Hindlimb muscle (tissue), 1 donor: ENCODE results near the gene ZNF667. TPM values are rescaled to one million over a fixed set of nuclear protein-coding genes. Genes with fewer than 3 reads are reported as not detected.

Source experiments
- DNase-seq: peaks from one replicate; pipeline ENCODE4 v3.0.0-alpha.2; 2013
- polyA plus RNA-seq: library from polyadenylated mRNA; unstranded; fragments of 120-200 nt; gene quantifications from one replicate; pipeline ENCODE4 v1.2.1, GENCODE V29; 2013; ENCODE audit not compliant: insufficient read length

ZNF667 gene
- 11.0 TPM for polyA plus RNA-seq

- DNase-seq = no peak
These were observed at the start of gene ZNF667 for GRCh38 chr19:56476651-56477428. Gene ZNF667 (minus strand): TSS chr19:56477345. CDS start chr19:56462370, 14,975 bp downstream.

DNA sequence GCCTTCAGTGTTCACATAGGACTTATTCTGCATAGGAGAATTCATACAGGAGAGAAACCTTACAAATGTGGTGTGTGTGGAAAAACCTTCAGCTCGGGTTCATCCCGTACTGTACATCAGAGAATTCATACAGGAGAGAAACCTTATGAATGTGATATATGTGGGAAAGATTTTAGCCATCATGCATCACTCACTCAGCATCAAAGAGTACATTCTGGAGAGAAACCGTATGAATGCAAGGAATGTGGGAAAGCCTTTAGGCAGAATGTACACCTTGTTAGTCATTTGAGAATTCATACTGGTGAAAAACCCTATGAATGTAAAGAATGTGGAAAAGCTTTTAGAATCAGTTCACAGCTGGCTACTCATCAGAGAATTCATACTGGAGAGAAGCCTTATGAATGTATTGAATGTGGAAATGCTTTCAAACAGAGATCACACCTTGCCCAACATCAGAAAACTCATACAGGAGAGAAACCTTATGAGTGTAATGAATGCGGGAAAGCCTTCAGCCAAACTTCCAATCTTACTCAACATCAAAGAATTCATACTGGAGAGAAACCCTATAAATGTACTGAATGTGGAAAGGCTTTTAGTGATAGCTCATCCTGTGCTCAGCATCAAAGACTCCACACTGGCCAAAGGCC lies 48.2 kb upstream of the ZNF667 start:
- DNase-seq = no peak

DNA sequence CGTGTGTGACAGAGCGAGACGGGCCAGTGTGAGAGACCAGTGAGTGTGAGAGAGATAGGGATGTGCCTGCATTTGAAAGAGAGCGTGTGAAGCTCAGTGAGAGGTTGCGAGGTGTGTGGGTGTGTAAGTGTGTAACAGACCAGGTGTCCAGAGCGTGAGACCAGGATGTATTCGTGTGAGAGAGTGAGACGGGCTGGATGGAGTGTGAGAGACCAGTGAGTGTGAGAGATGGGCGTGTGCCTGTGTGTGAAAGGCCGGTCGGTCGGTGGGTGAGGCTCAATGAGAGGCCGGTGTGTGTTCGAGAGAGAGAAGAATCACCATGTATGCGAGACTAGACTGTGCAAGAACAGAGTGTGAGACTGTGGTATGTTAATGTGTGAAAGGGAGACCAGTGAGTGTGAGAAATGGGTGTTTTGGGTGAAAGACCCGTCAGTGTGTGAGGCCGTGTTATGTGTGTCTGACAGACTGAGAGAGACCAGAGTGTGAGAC lies 31.2 kb upstream of the ZNF667 start:
- DNase-seq = peak; percentile 2

GRCh38 chr19:56507446-56508289 lies 30.5 kb upstream of the ZNF667 start, which contains the start of gene ZNF471:
Gene ZNF471 (plus strand): TSS chr19:56507855. CDS start chr19:56511572, 3,717 bp downstream.
- DNase-seq = peak; percentile 99

GRCh38 chr19:56504581-56504980 lies 27.4 kb upstream of the ZNF667 start:
- DNase-seq = no peak

GRCh38 chr19:56491399-56491798 lies 14.3 kb upstream of the ZNF667 start:
- no peak for DNase-seq

- peak; percentile 94 for DNase-seq
These were observed 539 bp upstream of the ZNF667 start for GRCh38 chr19:56477429-56478338.

GRCh38 chr19:56476093-56476492 lies 1.1 kb downstream of the ZNF667 start:
- no peak for DNase-seq

GRCh38 chr19:56474308-56474707 lies 2.8 kb downstream of the ZNF667 start:
- no peak for DNase-seq

- DNase-seq = no peak
These were observed 35.8 kb downstream of the ZNF667 start for GRCh38 chr19:56441206-56441792.

- DNase-seq = no peak
These were observed 53.2 kb downstream of the ZNF667 start for GRCh38 chr19:56423985-56424353.

GRCh38 chr19:56423276-56423984 lies 53.7 kb downstream of the ZNF667 start:
- no peak for DNase-seq

GRCh38 chr19:56405062-56405461 lies 72.1 kb downstream of the ZNF667 start:
- DNase-seq = no peak

- peak; percentile 9 for DNase-seq
These were observed 72.5 kb downstream of the ZNF667 start for GRCh38 chr19:56404705-56405056.

DNA sequence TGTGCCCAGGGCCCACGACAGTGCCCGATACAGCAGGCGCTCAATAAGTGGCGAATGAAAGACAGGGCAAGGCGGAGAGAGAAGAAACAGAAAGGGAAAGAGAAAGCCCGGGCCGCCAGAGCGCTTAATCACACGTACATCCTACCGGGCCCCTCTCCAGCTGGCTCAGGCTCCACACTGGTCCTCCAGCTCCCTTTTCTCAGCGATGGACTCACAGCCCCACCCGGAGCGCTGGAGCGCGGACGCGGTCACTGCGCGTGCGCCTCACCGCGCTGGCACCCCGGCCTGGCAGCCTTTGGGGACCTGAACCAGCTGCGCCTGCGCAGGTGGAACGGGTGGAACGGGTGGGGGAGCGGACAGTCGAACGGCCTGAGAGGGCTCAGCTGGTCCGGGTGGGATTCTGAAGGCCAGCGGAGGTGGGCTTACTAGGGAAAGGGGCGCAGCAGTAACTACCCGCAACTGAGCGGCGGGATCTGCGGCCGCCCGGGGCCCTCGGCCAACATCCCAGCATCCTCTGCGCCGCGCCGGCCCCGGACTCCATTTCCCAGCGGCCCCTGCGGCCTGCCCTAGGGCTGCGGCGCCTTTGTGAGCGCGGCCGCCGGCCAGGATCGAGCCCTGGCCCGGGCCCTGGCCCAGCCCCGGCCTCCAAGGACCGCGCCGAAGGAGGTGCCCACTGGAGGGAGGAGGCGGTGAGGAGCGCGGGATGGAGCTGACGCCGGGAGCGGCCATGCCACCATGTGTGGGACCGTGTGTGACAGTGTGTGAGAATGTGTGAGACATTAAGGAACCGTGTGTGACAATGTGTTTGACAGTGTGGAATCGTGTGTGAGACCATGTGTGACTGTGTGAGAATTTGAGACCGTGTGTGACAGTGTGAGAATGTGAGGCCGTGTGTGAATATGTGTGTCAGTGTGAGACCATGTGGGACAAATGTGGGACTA lies 73.1 kb downstream of the ZNF667 start, which contains the start of gene ZNF583:
ZNF583 (plus strand) TSS at position 569 of the 941 bp plus-strand sequence. CDS start 2,783 bp downstream, outside the sequence.
- peak; percentile 99 for DNase-seq

DNA sequence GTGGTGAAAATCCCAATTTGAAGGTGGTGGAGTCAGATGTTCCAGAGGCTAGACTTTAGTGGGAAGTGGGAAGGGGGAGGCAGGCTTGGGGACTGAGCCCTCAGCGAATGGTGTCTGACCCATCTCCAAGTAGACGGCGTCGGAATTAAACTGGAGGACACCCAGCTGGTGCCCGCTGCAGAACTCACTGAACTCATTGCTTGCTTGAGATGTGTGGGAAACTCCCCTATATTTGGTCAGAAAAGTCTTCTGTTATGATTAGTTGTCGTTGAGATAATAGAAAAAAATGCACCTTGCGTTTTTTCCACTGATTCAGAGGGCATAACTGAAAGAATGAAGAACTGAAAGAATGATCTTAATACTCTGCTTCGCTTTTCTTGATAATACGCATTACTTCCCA lies 73.9 kb downstream of the ZNF667 start:
- DNase-seq = no peak

- DNase-seq = no peak
These were observed 76.7 kb downstream of the ZNF667 start for GRCh38 chr19:56400485-56400884.

- no peak for DNase-seq
These were observed 78.3 kb downstream of the ZNF667 start for GRCh38 chr19:56398809-56399208.
